ENCODE results near the gene OSBPL3. TPM values are rescaled to one million over a fixed set of nuclear protein-coding genes. Genes with fewer than 3 reads are reported as not detected.

OSBPL3 gene
- total RNA-seq, 1 experiment from 2014 or later = 36.8 TPM

- ChIA-PET CTCF (no interaction called here), RAD21 (ENCODE audit: low non-redundant PET in 1 of 2, low total read pairs in 2 of 2, uncharacterized antibody in 2 of 2, unreplicated experiment in 2 of 2) (no interaction called here), POLR2A (no interaction called here)
- Histone ChIP-seq H3K36me3 (ENCODE audit: control insufficient read depth in 1 of 2, insufficient read depth in 2 of 2, low read length in 2 of 2) (no peaks in the 10 kb centered on the region), H3K27ac (ENCODE audit: low read depth, low read length) (no peak overlapping the region), H3K9me3 (ENCODE audit: control insufficient read depth in 1 of 2, insufficient read depth in 1 of 2, low read depth in 1 of 2, low read length in 2 of 2) (no peaks in the 10 kb centered on the region), H3K4me1 (ENCODE audit: control insufficient read depth in 1 of 2, insufficient read depth in 2 of 2, low read length in 2 of 2) (peaks cover 12 to 31% of the 10 kb centered on the region in 2 experiments; a peak in 3 of 4 replicates), H3K79me2 (ENCODE audit: insufficient read depth, low read length) (peaks cover 90% of the 10 kb centered on the region), H3K9me2 (ENCODE audit: insufficient read depth) (no peaks in the 10 kb centered on the region), H3K27me3 (ENCODE audit: insufficient read depth, low read length) (no peaks in the 10 kb centered on the region), H3K9ac (ENCODE audit: low read length) (no peak overlapping the region), H4K20me1 (ENCODE audit: insufficient read depth) (no peaks in the 10 kb centered on the region; the same call in 1 of the 2 replicates), H2AFZ (ENCODE audit: low read depth, low read length, poor library complexity, severe bottlenecking) (no peak overlapping the region), H3K4me2 (ENCODE audit: low read length) (no peak overlapping the region), H3K4me3 (replicated peaks in 1 of 2; ENCODE audit: low read depth in 1 of 2, low read length in 2 of 2) (no peak overlapping the region)
- no peak for DNase-seq (ENCODE audit: low read depth, low spot score)
- TF ChIP-seq ZBTB33 (IDR thresholded peaks at IDR 0.05; ENCODE audit: extremely low read depth, insufficient replicate concordance, low read length) = no peak
- TF ChIP-seq JUND (IDR thresholded peaks at IDR 0.05) = no peak
- TF ChIP-seq POLR2AphosphoS5 (IDR thresholded peaks at IDR 0.05; ENCODE audit: low read depth, low read length) = no peak
- TF ChIP-seq ZFX (IDR thresholded peaks at IDR 0.05) = no peak
- TF ChIP-seq CTCF (IDR thresholded peaks at IDR 0.05 in 2 of 3, conservative IDR thresholded peaks at IDR 0.05 in 1 of 3; ENCODE audit: borderline replicate concordance in 1 of 3, insufficient read depth in 1 of 3, low read depth in 2 of 3, low read length in 2 of 3) = no peak
- no peak for TF ChIP-seq POLR2A (IDR thresholded peaks at IDR 0.05; ENCODE audit: borderline replicate concordance, extremely low read depth, insufficient read depth, insufficient read length)
- no peak for TF ChIP-seq YY1 (IDR thresholded peaks at IDR 0.05; ENCODE audit: extremely low read depth, insufficient replicate concordance, low read depth, low read length)
- no peak for TF ChIP-seq EZH2phosphoT487 (IDR thresholded peaks at IDR 0.05; ENCODE audit: borderline replicate concordance)
- TF ChIP-seq ELF1 (IDR thresholded peaks at IDR 0.05; ENCODE audit: borderline replicate concordance, low read depth) = no peak
- intact Hi-C loops (cut with micrococcal nuclease) = no loop called here
- ATAC-seq = no peak
- BruUV-seq (replicated peaks) = no TSS peak
These were observed 56.7 kb downstream of the OSBPL3 start for GRCh38 chr7:24923172-24923865.

All from HCT116 (cell line).